ENCODE results near the gene WDR70.
A peak's percentile ranks its signal among the peaks of the same experiment; 100 is the strongest.

WDR70 gene

DNA sequence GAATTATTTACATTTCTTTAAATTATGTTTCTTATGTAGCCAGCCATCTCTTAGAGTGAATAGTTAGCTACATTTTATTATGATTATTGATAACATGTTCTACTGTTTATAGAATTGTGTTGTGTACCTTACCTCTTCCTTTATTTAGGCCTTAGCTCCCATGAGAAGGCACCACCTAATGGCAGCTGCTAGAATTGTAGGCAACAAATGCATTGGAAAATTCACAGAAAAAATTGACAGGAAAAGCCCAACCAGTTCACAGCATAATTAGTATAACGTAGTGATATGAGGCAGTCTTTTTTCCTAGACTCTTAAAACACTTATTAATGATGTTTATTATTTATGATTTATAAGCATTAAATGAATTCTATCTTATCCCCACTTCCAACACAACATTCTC is 175.8 kb downstream of the WDR70 start:
- H3F3A ChIP-seq (ENCODE audit: insufficient read depth), result no peaks in the 10 kb centered on the region
- no peak overlapping the region for H3K9ac ChIP-seq (ENCODE audit: low read length)
- no peaks in the 10 kb centered on the region for H3K9me2 ChIP-seq (replicated peaks; ENCODE audit: insufficient read depth, low read length)
- TF ChIP-seq EZH2phosphoT487 (conservative IDR thresholded peaks at IDR 0.05; ENCODE audit: low read length), result no peak
- TF ChIP-seq, protein P1, sequence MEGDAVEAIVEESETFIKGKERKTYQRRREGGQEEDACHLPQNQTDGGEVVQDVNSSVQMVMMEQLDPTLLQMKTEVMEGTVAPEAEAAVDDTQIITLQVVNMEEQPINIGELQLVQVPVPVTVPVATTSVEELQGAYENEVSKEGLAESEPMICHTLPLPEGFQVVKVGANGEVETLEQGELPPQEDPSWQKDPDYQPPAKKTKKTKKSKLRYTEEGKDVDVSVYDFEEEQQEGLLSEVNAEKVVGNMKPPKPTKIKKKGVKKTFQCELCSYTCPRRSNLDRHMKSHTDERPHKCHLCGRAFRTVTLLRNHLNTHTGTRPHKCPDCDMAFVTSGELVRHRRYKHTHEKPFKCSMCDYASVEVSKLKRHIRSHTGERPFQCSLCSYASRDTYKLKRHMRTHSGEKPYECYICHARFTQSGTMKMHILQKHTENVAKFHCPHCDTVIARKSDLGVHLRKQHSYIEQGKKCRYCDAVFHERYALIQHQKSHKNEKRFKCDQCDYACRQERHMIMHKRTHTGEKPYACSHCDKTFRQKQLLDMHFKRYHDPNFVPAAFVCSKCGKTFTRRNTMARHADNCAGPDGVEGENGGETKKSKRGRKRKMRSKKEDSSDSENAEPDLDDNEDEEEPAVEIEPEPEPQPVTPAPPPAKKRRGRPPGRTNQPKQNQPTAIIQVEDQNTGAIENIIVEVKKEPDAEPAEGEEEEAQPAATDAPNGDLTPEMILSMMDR (IDR thresholded peaks at IDR 0.05; ENCODE audit: insufficient read depth, low read length, poor library complexity, severe bottlenecking), result peak; percentile 57
- H2AFZ ChIP-seq (ENCODE audit: low read depth, low read length, severe bottlenecking), result no peak overlapping the region
- 0 out of 2 replicates have a peak, but pooled peaks cover 3% of the 10 kb centered on the region for H3K9me3 ChIP-seq (ENCODE audit: insufficient read depth, low read length)
- no peak overlapping the region for H3K27ac ChIP-seq (ENCODE audit: low read depth, low read length)
- no peaks in the 10 kb centered on the region for H3K27me3 ChIP-seq (ENCODE audit: low read length)
- H3K36me3 ChIP-seq (ENCODE audit: low read length), result no peaks in the 10 kb centered on the region
- H3K4me3 ChIP-seq (ENCODE audit: insufficient read depth, low read length, poor library complexity, severe bottlenecking), result no peak overlapping the region
- H4K20me1 ChIP-seq (ENCODE audit: low read depth, low read length), result no peaks in the 10 kb centered on the region
- H3K4me2 ChIP-seq (ENCODE audit: low read depth, low read length, poor library complexity, severe bottlenecking), result no peak overlapping the region
- no peaks in the 10 kb centered on the region for H3K79me2 ChIP-seq (ENCODE audit: insufficient read depth, low read length)

DNA sequence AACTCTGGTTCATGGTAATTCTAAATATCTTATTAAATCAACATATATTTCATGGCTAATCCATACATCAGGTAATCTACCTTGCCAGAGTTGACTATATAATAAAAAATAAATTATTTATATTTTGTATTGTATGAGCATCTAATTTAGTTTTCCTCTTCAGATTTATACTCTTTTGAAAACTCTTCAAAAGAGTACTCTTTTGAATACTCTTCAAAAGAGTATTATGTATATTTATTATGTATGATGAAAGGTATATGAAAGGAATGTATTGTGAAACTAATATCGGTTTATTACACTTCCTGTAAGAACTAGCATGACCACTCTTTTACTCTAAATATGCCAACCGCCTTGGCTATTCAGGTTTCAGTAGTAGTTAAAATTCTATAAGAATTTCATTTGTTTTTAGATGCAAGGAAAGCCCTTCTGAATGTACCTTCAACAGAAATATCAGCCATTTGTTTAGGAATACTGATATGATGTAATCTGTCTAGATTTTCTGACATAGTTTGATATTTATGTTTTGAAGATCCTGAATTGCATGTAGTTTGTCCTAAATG is 178.7 kb downstream of the WDR70 start:
- no peaks in the 10 kb centered on the region for H3K27me3 ChIP-seq (ENCODE audit: low read length)

DNA sequence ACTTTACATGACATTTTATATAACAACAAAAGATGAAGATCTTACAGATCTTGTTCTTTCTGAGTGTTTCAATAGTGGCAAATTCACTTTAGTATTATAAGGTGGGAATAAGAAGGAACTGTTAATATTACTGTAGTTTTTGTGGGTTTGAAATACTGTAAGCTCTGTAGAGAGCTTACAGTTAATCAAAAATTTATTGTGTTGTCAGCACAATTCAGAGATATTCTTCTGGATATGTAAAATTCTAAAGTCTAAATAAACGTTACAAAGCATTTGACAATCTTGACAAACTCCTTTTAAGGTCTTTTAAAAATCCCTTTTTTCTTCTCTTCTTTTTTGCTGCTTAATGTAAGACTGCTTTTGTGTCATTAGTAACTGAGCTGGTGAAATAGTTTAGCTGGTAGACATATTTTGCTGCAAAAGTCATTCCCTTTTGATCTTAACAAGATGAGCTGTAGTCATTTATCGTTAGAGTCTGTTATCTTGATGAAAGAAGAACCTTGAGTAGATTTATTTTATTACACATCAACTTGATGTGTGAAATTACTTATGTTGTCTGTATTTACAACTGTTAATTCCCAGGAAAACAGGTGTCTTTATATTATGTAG is 186.0 kb downstream of the WDR70 start:
- Histone ChIP-seq H3K4me3 (ENCODE audit: insufficient read depth, low read length, poor library complexity, severe bottlenecking) (no peak overlapping the region), H3K4me2 (ENCODE audit: low read depth, low read length, poor library complexity, severe bottlenecking) (no peak overlapping the region), H3K27me3 (ENCODE audit: low read length) (no peaks in the 10 kb centered on the region), H3K27ac (ENCODE audit: low read depth, low read length) (no peak overlapping the region), H3F3A (ENCODE audit: insufficient read depth) (no peaks in the 10 kb centered on the region; the same call in 1 of the 2 replicates), H3K9ac (ENCODE audit: low read length) (no peak overlapping the region), H3K9me3 (ENCODE audit: insufficient read depth, low read length) (no peaks in the 10 kb centered on the region), H3K79me2 (ENCODE audit: insufficient read depth, low read length) (no peaks in the 10 kb centered on the region), H3K36me3 (ENCODE audit: low read length) (no peaks in the 10 kb centered on the region), H3K9me2 (replicated peaks; ENCODE audit: insufficient read depth, low read length) (no peaks in the 10 kb centered on the region), H4K20me1 (ENCODE audit: low read depth, low read length) (no peaks in the 10 kb centered on the region), H2AFZ (ENCODE audit: low read depth, low read length, severe bottlenecking) (no peak overlapping the region)
- no peak for TF ChIP-seq EZH2phosphoT487 (conservative IDR thresholded peaks at IDR 0.05; ENCODE audit: low read length)
- TF ChIP-seq, protein P1 (IDR thresholded peaks at IDR 0.05; ENCODE audit: insufficient read depth, low read length, poor library complexity, severe bottlenecking), result no peak

More for the DNA sequence above, 178.7 kb downstream of the WDR70 start:
- H3F3A ChIP-seq (ENCODE audit: insufficient read depth), result no peaks in the 10 kb centered on the region
- H3K9ac ChIP-seq (ENCODE audit: low read length), result no peak overlapping the region
- H3K4me3 ChIP-seq (ENCODE audit: insufficient read depth, low read length, poor library complexity, severe bottlenecking), result no peak overlapping the region
- H3K9me3 ChIP-seq (ENCODE audit: insufficient read depth, low read length), result 0 out of 2 replicates have a peak, but pooled peaks cover 3% of the 10 kb centered on the region
- H3K9me2 ChIP-seq (replicated peaks; ENCODE audit: insufficient read depth, low read length), result no peaks in the 10 kb centered on the region
- H3K36me3 ChIP-seq (ENCODE audit: low read length), result no peaks in the 10 kb centered on the region
- TF ChIP-seq, protein P1 (IDR thresholded peaks at IDR 0.05; ENCODE audit: insufficient read depth, low read length, poor library complexity, severe bottlenecking), result no peak
- TF ChIP-seq EZH2phosphoT487 (conservative IDR thresholded peaks at IDR 0.05; ENCODE audit: low read length), result no peak
- H2AFZ ChIP-seq (ENCODE audit: low read depth, low read length, severe bottlenecking), result no peak overlapping the region
- H4K20me1 ChIP-seq (ENCODE audit: low read depth, low read length), result no peaks in the 10 kb centered on the region
- no peak overlapping the region for H3K4me2 ChIP-seq (ENCODE audit: low read depth, low read length, poor library complexity, severe bottlenecking)
- no peak overlapping the region for H3K27ac ChIP-seq (ENCODE audit: low read depth, low read length)
- H3K79me2 ChIP-seq (ENCODE audit: insufficient read depth, low read length), result no peaks in the 10 kb centered on the region
